Putamen (tissue), 1 donor: ENCODE measurements around the gene NUP37.
"Not testable (repeated sequence)": the region's sequence is repeated elsewhere in the genome, so short reads cannot be mapped to it uniquely, and the experiment has no call there.

Experiments
- DNase-seq: peaks from one replicate; pipeline ENCODE4 v3.0.0-alpha.2; 2016; ENCODE audit warnings: low spot score

The NUP37 gene

GRCh38 chr12:102089228-102089835 is 30.6 kb downstream of the NUP37 start:
- DNase-seq, result not testable (repeated sequence)

DNA sequence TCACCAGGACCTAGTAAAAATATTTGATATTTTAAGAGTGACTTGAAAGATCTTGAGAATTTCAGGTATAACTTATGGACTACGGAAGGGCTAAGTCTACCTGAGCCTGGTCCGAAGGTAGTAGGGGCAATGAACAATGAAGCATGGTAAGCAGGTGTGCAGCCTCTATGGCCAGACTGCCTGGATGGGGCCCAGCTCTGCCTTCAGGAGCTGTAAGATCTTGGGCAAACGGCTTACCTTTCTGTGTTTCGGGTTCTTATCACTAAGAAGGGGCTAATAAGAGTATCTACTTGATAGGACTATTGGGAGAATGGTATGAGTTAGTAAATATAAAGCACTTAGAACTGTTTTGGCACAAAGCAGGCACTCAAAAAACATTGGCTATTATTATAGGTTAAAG is 39.1 kb downstream of the NUP37 start:
- DNase-seq, result no peak

GRCh38 chr12:102072092-102072491 is 47.8 kb downstream of the NUP37 start:
- DNase-seq, result not testable (repeated sequence)

- DNase-seq, result no peak
Measured at GRCh38 chr12:102069707-102070106, 50.2 kb downstream of the NUP37 start.

- no peak for DNase-seq
Measured at GRCh38 chr12:102067574-102068258, 52.2 kb downstream of the NUP37 start.

DNA sequence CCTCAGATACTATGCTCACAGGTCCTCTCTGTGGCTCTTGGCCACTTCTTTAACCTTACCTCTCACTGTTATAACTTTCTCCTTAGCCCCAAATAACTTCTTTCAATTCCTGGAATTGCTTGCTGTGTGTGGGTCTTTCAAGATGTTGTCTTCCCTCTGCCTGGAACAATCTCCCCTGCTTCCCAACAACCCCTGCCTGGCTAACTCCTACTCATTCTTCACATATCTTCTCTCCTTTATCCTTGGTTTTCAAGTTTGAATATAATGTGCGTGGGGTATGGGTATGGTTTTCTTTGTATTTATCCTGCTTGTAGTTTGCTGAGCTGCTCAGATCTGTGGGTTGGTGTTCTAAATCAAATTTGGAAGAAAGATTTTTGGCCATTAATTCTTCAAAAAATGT is 55.4 kb downstream of the NUP37 start:
- no peak for DNase-seq

GRCh38 chr12:102063069-102063468 is 56.8 kb downstream of the NUP37 start:
- no peak for DNase-seq

GRCh38 chr12:102062419-102062806 is 57.5 kb downstream of the NUP37 start:
- DNase-seq, result no peak

DNA sequence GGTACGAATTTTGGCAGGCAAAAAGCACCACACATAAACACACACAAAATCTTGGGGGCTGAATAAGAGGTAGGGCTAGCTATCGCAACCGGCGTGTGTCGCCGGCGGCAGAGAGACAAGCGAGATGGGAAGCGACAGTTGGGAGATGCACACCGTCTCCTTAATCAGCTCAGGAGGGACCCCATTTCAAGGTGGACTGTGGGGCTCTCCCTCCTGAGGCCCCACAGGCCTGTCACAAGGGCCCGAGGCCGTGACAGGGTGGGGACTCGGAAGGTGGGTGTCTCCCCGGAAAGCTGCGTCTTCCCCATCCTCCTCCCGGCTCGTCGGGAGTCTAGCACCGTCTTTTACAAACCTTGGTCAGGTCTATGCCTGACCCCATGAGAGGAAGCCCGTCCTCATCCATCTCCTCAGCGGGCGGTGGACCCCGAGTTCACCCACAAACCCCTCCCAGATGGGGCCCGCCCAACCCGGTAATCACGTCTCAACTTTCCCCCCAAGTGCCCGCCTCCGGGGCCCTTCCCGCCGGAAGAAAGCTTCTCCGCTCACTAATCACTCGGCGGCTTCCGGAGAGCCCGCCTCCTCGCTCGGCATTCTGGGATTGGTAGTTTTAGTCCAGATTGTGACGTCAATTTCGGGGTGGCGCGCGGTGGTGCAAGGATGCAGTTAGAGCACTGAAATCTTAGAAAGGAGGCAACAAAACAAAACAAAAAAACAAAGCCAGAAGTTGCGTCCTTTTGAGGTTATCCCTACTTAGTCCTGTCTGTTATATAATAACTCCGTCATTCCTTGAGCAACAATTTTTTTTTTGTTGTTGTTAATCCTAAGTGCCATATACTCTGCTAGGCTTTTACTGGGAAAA is 58.1 kb downstream of the NUP37 start, which contains the start of gene WASHC3:
Gene WASHC3, minus strand, starts transcription at position 432 of the 859 bp plus-strand sequence. Its CDS starts 29 bp downstream, at position 403.
- peak; percentile 97 for DNase-seq

DNA sequence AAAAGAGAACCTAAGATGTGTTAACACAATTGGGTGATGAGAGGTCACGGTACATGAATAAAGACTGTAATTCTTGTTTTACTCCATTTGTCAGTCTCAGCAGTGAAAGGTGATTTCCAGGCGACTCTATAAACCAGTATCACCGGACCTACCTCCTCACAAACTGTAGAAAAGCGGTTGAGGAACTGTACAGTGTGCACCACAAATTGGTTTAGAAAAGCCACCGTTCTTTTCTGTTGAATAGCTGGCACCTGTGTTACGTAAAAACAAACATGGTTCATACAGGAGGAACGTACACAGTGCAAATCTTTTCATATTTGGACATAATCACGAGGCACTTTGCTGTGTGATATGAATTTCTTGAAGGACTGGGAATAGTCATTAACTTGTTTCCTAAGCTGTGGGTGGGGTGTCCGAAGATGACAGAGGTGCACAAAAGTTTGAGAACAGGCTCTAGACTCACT is 58.8 kb downstream of the NUP37 start:
- DNase-seq, result no peak

DNA sequence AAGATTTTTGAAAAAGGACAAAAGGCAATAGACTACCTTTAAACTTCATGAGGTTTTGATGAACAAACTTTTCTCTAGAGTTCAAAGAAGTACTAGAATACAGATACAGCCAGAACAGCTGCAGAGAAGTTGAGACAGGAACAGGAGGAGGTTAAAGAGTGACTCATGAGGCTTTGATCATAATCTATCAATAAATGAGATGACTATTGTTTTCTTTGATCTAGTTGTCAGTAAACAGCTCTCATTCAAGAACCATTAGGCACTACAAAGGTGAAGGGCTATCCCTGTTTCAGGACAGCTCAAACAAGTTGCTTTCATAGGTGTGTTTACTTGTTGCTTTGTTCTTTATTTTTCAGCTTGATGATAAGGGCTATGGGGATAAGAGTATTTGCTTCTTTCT is 60.6 kb downstream of the NUP37 start:
- no peak for DNase-seq

DNA sequence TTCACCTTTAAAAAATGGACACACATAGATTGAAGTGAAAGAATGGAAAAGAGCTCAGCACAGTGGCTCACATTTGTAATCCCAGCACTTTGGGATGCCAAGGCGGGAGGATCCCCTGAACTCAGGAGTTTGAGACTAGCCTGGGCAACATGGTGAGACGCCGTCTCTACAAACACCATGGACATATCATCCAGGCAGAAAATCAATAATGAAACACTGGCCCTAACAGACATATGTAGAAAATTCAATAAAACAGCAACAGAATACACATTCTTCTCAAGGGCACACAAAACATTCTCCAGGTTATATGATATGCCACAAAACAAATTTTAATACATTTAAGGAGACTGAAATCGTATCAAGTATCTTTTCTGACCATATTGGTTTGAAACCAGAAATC is 65.6 kb downstream of the NUP37 start:
- DNase-seq, result no peak

DNA sequence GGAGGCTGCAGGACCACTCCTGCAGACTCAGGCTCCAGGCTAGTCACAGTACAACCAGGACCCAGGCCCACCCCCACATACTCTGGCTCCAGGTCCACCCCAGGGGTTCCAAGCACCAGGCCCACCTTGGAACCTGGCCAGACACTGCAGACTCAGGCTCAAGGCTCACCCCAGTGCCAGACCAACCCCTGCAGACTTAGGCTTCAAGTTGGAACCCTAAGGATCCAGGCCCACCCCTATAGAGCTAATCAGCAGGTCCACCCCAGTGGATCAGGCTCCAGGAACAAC is 66.9 kb downstream of the NUP37 start:
- DNase-seq, result no peak

- no peak for DNase-seq
Measured at GRCh38 chr12:102052192-102053061, 67.5 kb downstream of the NUP37 start.

DNA sequence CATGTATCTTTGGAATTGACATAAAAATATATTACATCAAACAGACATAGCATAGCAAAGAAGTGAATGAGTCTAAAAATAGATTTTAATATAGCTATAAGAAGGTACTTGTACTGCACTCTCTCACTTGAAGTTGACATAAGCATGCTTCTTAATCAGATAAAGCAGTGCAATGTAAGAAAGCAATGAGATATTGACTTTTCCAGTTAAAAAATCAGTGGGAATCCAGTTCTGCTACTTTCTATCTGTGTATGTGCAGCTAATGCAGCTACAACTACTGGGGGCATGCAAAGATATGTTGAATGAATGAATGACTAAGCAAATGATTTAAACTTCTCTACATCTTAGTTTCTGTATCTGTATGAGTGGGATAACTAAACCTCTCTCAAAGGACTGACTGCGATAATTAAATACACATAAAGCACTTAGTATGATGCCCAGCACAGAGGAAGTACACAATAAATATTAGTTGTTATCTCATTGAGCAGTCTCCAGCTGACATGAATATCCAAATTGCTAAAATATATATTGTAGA is 68.4 kb downstream of the NUP37 start:
- DNase-seq, result no peak

DNA sequence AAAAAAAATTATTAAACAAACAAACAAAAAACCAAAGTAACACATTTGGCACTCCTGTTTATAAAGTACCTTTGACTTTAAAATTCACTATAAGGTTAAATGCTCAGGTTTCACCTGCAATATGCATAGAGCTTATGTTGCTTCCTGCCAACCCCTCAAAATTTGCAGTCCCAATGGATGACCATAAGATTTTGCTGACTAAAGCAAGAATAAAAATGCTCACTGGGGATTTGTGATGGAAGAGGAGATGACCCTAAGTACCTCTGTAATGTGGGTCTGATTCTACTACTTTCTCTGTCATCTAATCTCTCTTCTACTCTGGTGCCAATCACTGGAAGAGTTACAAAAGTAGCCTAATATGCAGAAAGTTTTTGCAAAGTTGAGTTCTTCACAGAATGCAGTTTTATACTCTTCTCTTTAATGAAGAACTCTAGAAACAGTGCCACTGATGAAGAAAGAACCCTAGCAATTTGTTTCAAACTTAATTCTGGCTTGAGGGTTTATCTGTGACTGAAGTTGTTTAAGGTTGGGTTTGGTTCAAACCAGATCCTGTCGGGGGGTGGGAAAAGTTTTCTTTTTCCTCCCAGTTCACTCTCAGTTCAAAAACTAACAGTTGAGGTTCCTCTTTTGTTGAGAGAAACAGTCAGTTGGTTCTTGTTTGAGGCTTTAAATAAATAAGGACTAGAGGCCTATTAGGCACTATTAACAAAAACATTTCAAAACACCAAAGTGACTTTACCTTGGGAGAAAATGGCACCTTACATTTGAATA is 69.1 kb downstream of the NUP37 start:
- no peak for DNase-seq

DNA sequence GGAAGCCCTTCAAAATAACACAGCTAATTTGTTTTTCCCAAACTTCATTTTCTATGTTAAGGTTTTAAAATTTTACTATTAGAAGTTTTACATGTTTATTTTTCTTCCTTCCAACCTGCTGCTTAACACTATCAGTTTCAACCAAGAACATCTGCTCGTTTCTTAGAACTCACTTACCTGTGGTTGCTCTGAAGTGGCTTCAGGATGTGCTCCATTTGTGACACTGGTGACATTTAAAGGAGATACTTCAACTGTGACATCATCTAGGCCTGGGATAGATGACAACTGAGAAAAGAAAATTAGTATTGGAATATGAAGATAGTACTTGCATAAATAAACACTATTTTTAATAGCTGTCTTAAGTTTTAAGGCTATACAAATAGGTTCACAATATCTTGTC is 76.0 kb downstream of the NUP37 start:
- no peak for DNase-seq

GRCh38 chr12:102033991-102034745 is 85.7 kb downstream of the NUP37 start:
- no peak for DNase-seq

GRCh38 chr12:102031852-102032251 is 88.1 kb downstream of the NUP37 start:
- no peak for DNase-seq

DNA sequence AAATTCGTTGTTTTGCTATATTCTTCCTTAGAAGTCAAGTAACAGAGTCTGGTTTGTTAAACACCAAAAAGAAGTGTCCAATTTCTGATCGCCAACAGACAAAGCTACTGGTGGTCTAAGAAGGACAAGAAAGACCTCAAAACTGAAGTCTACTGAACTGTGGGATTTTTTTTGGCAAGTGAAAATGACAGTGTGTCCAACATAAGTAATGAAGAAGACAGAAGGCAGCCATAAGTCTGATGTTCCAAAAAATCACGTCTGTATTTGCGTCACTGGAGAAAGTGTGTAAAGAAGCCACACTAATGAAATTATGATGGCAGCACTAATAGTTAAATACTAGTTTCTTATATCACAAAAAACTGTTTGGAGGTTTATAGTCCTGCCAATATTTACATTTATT is 90.8 kb downstream of the NUP37 start:
- DNase-seq, result no peak
